K562 (cell line): ENCODE data around the gene STMN3. TPM values are rescaled to one million over a fixed set of nuclear protein-coding genes. Genes with fewer than 3 reads are reported as not detected.

Experiments used
- ATAC-seq: fragments of 200-7000 bp; cut with Tn5 transposase; 3 replicates; pipeline ENCODE4 v1.9.1; 2020; ENCODE audit warnings: moderate library complexity
- BruUV-seq: library from RNA; stranded (reverse); fragments of 400-500 nt; replicated peaks from 2 replicates; lab custom pipeline; 2021; lab: Mats Ljungman, UMichigan
- CTCF ChIA-PET: fragments of 300-600 bp; formaldehyde crosslinking; extraction: SDS; loops from one replicate; lab custom pipeline; 2021; ENCODE audit warnings: low intra/inter-chr PET ratio; lab: Yijun Ruan, JAX
- POLR2A ChIA-PET: fragments of 300-600, 350-650 bp; sonication (Branson Sonifier 250); formaldehyde crosslinking; extraction: SDS; loops from one replicate; lab custom pipeline; 2021; ENCODE audit warnings: antibody characterized with exemption, inconsistent platforms; lab: Yijun Ruan, JAX
- DNase-seq, 4 experiments: peaks; one replicate each; pipeline versions ENCODE4 v3.0.0 to v3.0.0-alpha.2; 2011 to 2018; ENCODE audit warnings: low spot score in 3 of 4, mixed read lengths in 3 of 4; ENCODE audit errors: extremely low read depth in 1 of 4
- FAIRE-seq: peaks from 2 replicates; lab custom pipeline; 2011; peaks lifted over from hg19 to GRCh38; lab: Jason Lieb, UNC
- H2AFZ ChIP-seq: 2 replicates; pipeline ENCODE4 v1.6.0; 2011; ENCODE audit warnings: low read depth, low read length, control low read depth, inconsistent platforms
- H3K27ac ChIP-seq: fragments of 200-600 bp; 3 replicates; pipeline ENCODE4 v1.8.0; 2011; ENCODE audit warnings: low read depth, mild to moderate bottlenecking, control low read depth, inconsistent platforms, low read length, moderate library complexity, mixed read lengths; ENCODE audit errors: extremely low read depth
- H3K27me3 ChIP-seq, 2 experiments: fragments of 300-600 bp in 1 of 2; 2 replicates in 1 of 2; 3 replicates in 1 of 2; pipeline versions ENCODE4 v1.6.0 to v1.8.0; 2011; ENCODE audit warnings: inconsistent platforms in 2 of 2, low read length in 2 of 2, mild to moderate bottlenecking in 1 of 2, mixed read lengths in 1 of 2, moderate library complexity in 1 of 2; ENCODE audit not compliant: control insufficient read depth in 2 of 2, insufficient read depth in 2 of 2
- H3K36me3 ChIP-seq: fragments of 300-600 bp; 3 replicates; pipeline ENCODE4 v1.8.0; 2011; ENCODE audit warnings: mild to moderate bottlenecking, low read length, inconsistent platforms; ENCODE audit not compliant: control insufficient read depth, insufficient read depth
- H3K4me1 ChIP-seq, 2 experiments: fragments of 200-600 bp in 1 of 2; replicated peaks in 1 of 2; 2 replicates in 1 of 2; 3 replicates in 1 of 2; pipeline versions ENCODE4 v1.5.1 to v1.8.0; 2011; ENCODE audit warnings: inconsistent platforms in 2 of 2, low read length in 2 of 2, mild to moderate bottlenecking in 1 of 2, mixed read lengths in 1 of 2, moderate library complexity in 1 of 2; ENCODE audit not compliant: control insufficient read depth in 2 of 2, insufficient read depth in 2 of 2
- H3K4me2 ChIP-seq: 2 replicates; pipeline ENCODE4 v1.6.1; 2011; ENCODE audit warnings: low read length, control low read depth, inconsistent platforms, mixed read lengths; ENCODE audit not compliant: insufficient read depth
- H3K4me3 ChIP-seq: fragments of 200-600 bp; sonication (generic), shearing (Covaris generic); 2 replicates; pipeline ENCODE4 v1.5.1; 2016; ENCODE audit warnings: control low read depth, inconsistent platforms
- H3K79me2 ChIP-seq: fragments of 200-600 bp; 3 replicates; pipeline ENCODE4 v1.8.0; 2011; ENCODE audit warnings: low read length, inconsistent platforms; ENCODE audit not compliant: control insufficient read depth, insufficient read depth
- H3K9ac ChIP-seq, 2 experiments: 2 replicates each; pipeline versions ENCODE4 v1.6.0 to v1.6.1; 2011; ENCODE audit warnings: low read depth in 2 of 2, low read length in 2 of 2, control low read depth in 1 of 2, inconsistent platforms in 1 of 2, mild to moderate bottlenecking in 1 of 2, mixed read lengths in 1 of 2; ENCODE audit not compliant: insufficient read depth in 1 of 2
- H3K9me1 ChIP-seq: one replicate; pipeline ENCODE4 v1.6.0; 2011; ENCODE audit warnings: inconsistent platforms, mild to moderate bottlenecking, low read length, moderate library complexity; ENCODE audit not compliant: control insufficient read depth, insufficient read depth
- H3K9me3 ChIP-seq: replicated peaks from 2 replicates; pipeline ENCODE4 v1.5.1; 2011; ENCODE audit warnings: low read depth, low read length, inconsistent platforms; ENCODE audit not compliant: control insufficient read depth, insufficient read depth
- H4K20me1 ChIP-seq: replicated peaks from 2 replicates; pipeline ENCODE4 v1.6.1; 2011; ENCODE audit warnings: low read length, inconsistent platforms, mixed read lengths; ENCODE audit not compliant: control insufficient read depth, insufficient read depth
- ETS1 ChIP-seq: conservative IDR thresholded peaks from 2 replicates; pipeline ENCODE4 v1.6.1; 2011; ENCODE audit warnings: low read depth, mild to moderate bottlenecking, low read length; ENCODE audit not compliant: control insufficient read depth
- PCBP1 ChIP-seq: fragments of 200-400 bp; formaldehyde crosslinking; IDR thresholded peaks from 2 replicates; pipeline ENCODE4 v1.6.1; 2018; ENCODE audit warnings: mild to moderate bottlenecking, low read depth, low read length; ENCODE audit not compliant: poor library complexity, severe bottlenecking
- PHF21A ChIP-seq: fragments of 450-650 bp; IDR thresholded peaks from 2 replicates; pipeline ENCODE4 v1.6.1; 2017; ENCODE audit warnings: low read depth, borderline replicate concordance
- POLR2A ChIP-seq: fragments of 450-650 bp; conservative IDR thresholded peaks from 2 replicates; pipeline ENCODE4 v1.6.1; 2016
- RBM22 ChIP-seq: fragments of 200-400 bp; formaldehyde crosslinking; IDR thresholded peaks from 2 replicates; pipeline ENCODE4 v1.6.1; 2018; ENCODE audit warnings: low read length, low read depth; ENCODE audit not compliant: poor library complexity, severe bottlenecking
- WHSC1 ChIP-seq: IDR thresholded peaks from one replicate; pipeline ENCODE4 v1.6.1; 2012; ENCODE audit warnings: low read length, control low read depth, inconsistent platforms
- WGBS: fragments of 100-300 bp; shearing (Covaris generic); methylation state at CpG from one replicate; pipeline ENCODE4 v1.1.6; 2016; ENCODE audit warnings: low coverage, mixed read lengths; ENCODE audit not compliant: insufficient coverage; ENCODE audit errors: missing lambda C conversion rate; 5-methylcytosine and 5-hydroxymethylcytosine counted together
- in situ Hi-C: fragments of 300-500 bp; cut with MboI; formaldehyde crosslinking; loops from 4 replicates; pipeline ENCODE4 v1.15.0; 2018; ENCODE audit warnings: inconsistent platforms, mixed read lengths
- intact Hi-C: fragments of 100-400 bp; cut with micrococcal nuclease; formaldehyde crosslinking; loops from 2 replicates; pipeline ENCODE4 v1.14.2; 2022
- polyA plus RNA-seq, 8 experiments: library from polyadenylated mRNA; depleted of rRNA in 4 of 8; stranded (reverse) in 5 of 8; unstranded in 3 of 8; fragments of >200 nt; fragmentation: Nextera tagmentation in 2 of 8; fragmentation: Illumina TruSeq in 1 of 8; extraction: Ambion mirVana in 2 of 8; extraction: Trizol in 1 of 8; gene quantifications; 2 replicates each; pipeline versions ENCODE4 v1.2.1 to v1.2.3, GENCODE V29; 2011 to 2014; ENCODE audit warnings: inconsistent platforms in 1 of 8, missing spikeins in 1 of 8
- total RNA-seq, 7 experiments: library from RNA; depleted of rRNA in 6 of 7; stranded (reverse); fragments of >200 nt in 6 of 7; fragmentation: Illumina TruSeq in 2 of 7; extraction: Trizol in 2 of 7; gene quantifications; 2 replicates each; pipeline versions ENCODE4 v1.2.1 to v1.2.3, GENCODE V29; 2011 to 2021; ENCODE audit warnings: low replicate concordance in 1 of 7

The STMN3 gene
- total and polyA plus RNA-seq, 9 of the 15 experiments (the other 6 are each of a cell fraction or from before 2014, with no cell fraction given), result 0.70 to 65.6 (median 29.4) TPM

DNA sequence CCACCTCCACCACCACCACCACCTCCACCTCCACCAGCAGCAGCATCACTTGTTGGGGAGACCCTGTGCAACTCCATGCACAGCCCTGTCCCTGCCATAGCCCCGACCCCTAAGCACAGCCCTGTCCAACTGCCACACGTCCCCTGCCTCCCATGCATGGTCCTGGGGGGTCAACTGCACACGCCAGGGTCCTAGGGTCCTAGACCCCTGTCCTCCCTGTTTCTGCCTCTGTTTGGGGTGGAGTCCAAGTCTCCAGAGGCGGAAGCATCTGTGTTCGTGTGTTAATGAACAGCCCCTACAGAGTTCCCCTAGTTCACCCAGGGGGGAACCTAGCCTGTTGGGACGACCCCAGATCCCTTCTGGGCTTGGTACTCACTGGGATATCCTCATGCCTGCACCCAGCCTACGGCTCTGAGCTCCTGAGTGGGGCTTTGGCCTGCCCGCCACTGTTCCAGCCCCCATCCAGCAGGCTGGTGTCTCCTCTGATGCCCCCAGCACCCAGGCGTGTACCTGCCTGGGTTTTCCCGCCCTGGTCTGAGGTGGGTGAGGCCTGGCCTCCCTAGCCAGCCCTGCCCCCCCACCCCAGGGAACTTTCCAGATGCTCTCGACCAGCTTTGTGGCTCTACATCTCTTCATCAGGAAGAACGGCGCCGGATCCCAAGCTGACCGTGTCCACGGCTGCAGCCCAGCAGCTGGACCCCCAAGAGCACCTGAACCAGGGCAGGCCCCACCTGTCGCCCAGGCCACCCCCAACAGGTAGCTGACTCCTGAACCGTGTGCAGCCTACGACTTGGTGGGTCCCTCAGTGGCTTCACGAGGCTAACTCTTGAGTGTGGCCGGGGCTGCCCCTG lies 40.7 kb upstream of the STMN3 start:
- H3K79me2 ChIP-seq, result no peaks in the 10 kb centered on the region
- no TSS peak for BruUV-seq
- ATAC-seq, result no peak
- H4K20me1 ChIP-seq, result no peaks in the 10 kb centered on the region; the same call in 1 of the 2 replicates
- 94% methylated on average over 18 of the region's 21 CpGs for WGBS
- H3K9me3 ChIP-seq, result no peaks in the 10 kb centered on the region
- ChIA-PET CTCF (interaction anchor here (0.6 kb wide), 1 partner anchor 127 kb away, joined by 3 read pairs; no protein-coding TSS in a partner anchor), POLR2A (no interaction called here)
- no peak overlapping the region for H2AFZ ChIP-seq
- peaks cover 2 to 74% of the 10 kb centered on the region in 2 experiments; a peak in 3 of 5 replicates for H3K4me1 ChIP-seq
- peaks cover 37% of the 10 kb centered on the region; the same call in 2 of the 3 replicates for H3K36me3 ChIP-seq
- intact Hi-C loops (no loop called here), in situ Hi-C loops (no loop called here)
- no peaks in the 10 kb centered on the region for H3K9me1 ChIP-seq
- DNase-seq, result no peak
- FAIRE-seq, result no peak
- TF ChIP-seq PHF21A, result no peak
- TF ChIP-seq WHSC1, result no peak
- TF ChIP-seq ETS1, result 0 out of 2 replicates have a peak, but pooled peaks have one; percentile 12
- peak; percentile 43 for TF ChIP-seq RBM22
- peak; percentile 6 for TF ChIP-seq PCBP1
- peak; percentile 53 for TF ChIP-seq POLR2A
- H3K27me3 ChIP-seq, result no peaks in the 10 kb centered on the region
- no peak overlapping the region for H3K4me3 ChIP-seq
- H3K4me2 ChIP-seq, result no peak overlapping the region
- no peak overlapping the region for H3K27ac ChIP-seq
- H3K9ac ChIP-seq, result 0 out of 4 replicates have a peak overlapping the region, but pooled peaks of 1 of the 2 experiments have one; percentile 17
